Measurements from ENCODE around the gene CLEC3B.
A peak's percentile ranks its signal among the peaks of the same experiment; 100 is the strongest.
"Not testable (repeated sequence)": the region's sequence is repeated elsewhere in the genome, so short reads cannot be mapped to it uniquely, and the experiment has no call there.

Gene CLEC3B

GRCh38 chr3:45026038-45026437 lies at the start of gene CLEC3B:
TSS of gene CLEC3B (plus strand) at chr3:45026303. CDS start at chr3:45026363, 60 bp downstream.
- DNase-seq = no peak

- peak; percentile 41 for DNase-seq
These were observed 44.9 kb upstream of the CLEC3B start for GRCh38 chr3:44981220-44981619.

GRCh38 chr3:44981751-44982150 lies 44.4 kb upstream of the CLEC3B start:
- no peak for DNase-seq

- DNase-seq = no peak
These were observed 43.3 kb upstream of the CLEC3B start for GRCh38 chr3:44982817-44983216.

- DNase-seq = peak; percentile 34
These were observed 42.6 kb upstream of the CLEC3B start for GRCh38 chr3:44983484-44983941.

- DNase-seq = no peak
These were observed 41.8 kb upstream of the CLEC3B start for GRCh38 chr3:44984335-44984734.

- DNase-seq = not testable (repeated sequence)
These were observed 39.8 kb upstream of the CLEC3B start for GRCh38 chr3:44986330-44986729.

- DNase-seq = no peak
These were observed 38.8 kb upstream of the CLEC3B start for GRCh38 chr3:44987332-44987731.

GRCh38 chr3:44988073-44988472 lies 38.0 kb upstream of the CLEC3B start:
- DNase-seq = peak; percentile 59

GRCh38 chr3:44989141-44989540 lies 37.0 kb upstream of the CLEC3B start:
- no peak for DNase-seq

GRCh38 chr3:44989636-44990373 lies 36.3 kb upstream of the CLEC3B start:
- no peak for DNase-seq

- no peak for DNase-seq
These were observed 34.8 kb upstream of the CLEC3B start for GRCh38 chr3:44991326-44991725.

- DNase-seq = peak; percentile 56
These were observed 33.3 kb upstream of the CLEC3B start for GRCh38 chr3:44992555-44993470.

GRCh38 chr3:44993471-44994205 lies 32.5 kb upstream of the CLEC3B start:
- DNase-seq = no peak

GRCh38 chr3:44995142-44995770 lies 30.8 kb upstream of the CLEC3B start:
- DNase-seq = no peak

- no peak for DNase-seq
These were observed 29.5 kb upstream of the CLEC3B start for GRCh38 chr3:44996556-44996969.

- DNase-seq = no peak
These were observed 26.3 kb upstream of the CLEC3B start for GRCh38 chr3:44999782-45000181.

- DNase-seq = no peak
These were observed 25.3 kb upstream of the CLEC3B start for GRCh38 chr3:45000823-45001222.

- no peak for DNase-seq
These were observed 24.4 kb upstream of the CLEC3B start for GRCh38 chr3:45001738-45002137.

- no peak for DNase-seq
These were observed 23.9 kb upstream of the CLEC3B start for GRCh38 chr3:45002139-45002660.

GRCh38 chr3:45002720-45003119 lies 23.4 kb upstream of the CLEC3B start:
- DNase-seq = no peak

GRCh38 chr3:45003406-45003805 lies 22.7 kb upstream of the CLEC3B start:
- no peak for DNase-seq

Data from hematopoietic multipotent progenitor cell treated with erythropoietin and hydrocortisone succinate and interleukin-3 and kit ligand, for 8 days (in vitro differentiated cells).